Astrocyte of the cerebellum (primary cell): ENCODE results near the gene MST1.

Experiments
- DNase-seq: peaks from one replicate; pipeline ENCODE4 v3.0.0-alpha.2; 2011; ENCODE audit warnings: low read depth
- H3K4me3 ChIP-seq: 2 replicates; pipeline ENCODE4 v1.5.1; 2011; ENCODE audit warnings: mild to moderate bottlenecking, low read depth, low read length, moderate library complexity
- CTCF ChIP-seq: IDR thresholded peaks from 2 replicates; pipeline ENCODE4 v1.5.1; 2012; ENCODE audit warnings: low read length, low read depth, moderate library complexity, mild to moderate bottlenecking; ENCODE audit errors: missing control alignments
- in situ Hi-C: cut with HindIII; loops from 2 replicates; pipeline ENCODE4 v1.10.0; 2017; ENCODE audit warnings: low sequenced_read_pairs

The MST1 gene

GRCh38 chr3:49689046-49689907, at the start of gene MST1, which contains the start of gene RNF123:
TSS of gene MST1 (minus strand) at chr3:49689474. CDS start at chr3:49688691, 783 bp downstream.
TSS of gene RNF123 (plus strand) at chr3:49689557. CDS start at chr3:49691166, 1,609 bp downstream.
- in situ Hi-C loops: no loop called here
- DNase-seq: peak; percentile 70
- TF ChIP-seq CTCF: peak; percentile 46
- H3K4me3 ChIP-seq: peak within 1 kb of the TSS; percentile 95

- in situ Hi-C loops: loop anchor here (25.0 kb wide), 1 partner anchor 124 kb away; the partner anchor contains the start of genes CAMKV and TRAIP
- no peak for TF ChIP-seq CTCF
- no peak for DNase-seq
- no peak overlapping the region for H3K4me3 ChIP-seq
These were observed 48.9 kb upstream of the MST1 start for GRCh38 chr3:49738067-49738713.

GRCh38 chr3:49734752-49735151, 45.5 kb upstream of the MST1 start:
- DNase-seq: no peak
- in situ Hi-C loops: loop anchor here (25.0 kb wide), 1 partner anchor 128 kb away; the partner anchor contains the start of genes CAMKV and TRAIP
- TF ChIP-seq CTCF: no peak
- no peak overlapping the region for H3K4me3 ChIP-seq

- no peak for TF ChIP-seq CTCF
- DNase-seq: no peak
- in situ Hi-C loops: loop anchor here (25.0 kb wide), 1 partner anchor 129 kb away; the partner anchor contains the start of genes CAMKV and TRAIP
These were observed 44.3 kb upstream of the MST1 start for GRCh38 chr3:49733551-49733950.

GRCh38 chr3:49732597-49732996, 43.3 kb upstream of the MST1 start:
- H3K4me3 ChIP-seq: no peak overlapping the region
- TF ChIP-seq CTCF: no peak
- in situ Hi-C loops: loop anchor here (25.0 kb wide), 1 partner anchor 130 kb away; the partner anchor contains the start of genes CAMKV and TRAIP
- no peak for DNase-seq

More at GRCh38 chr3:49733551-49733950, 44.3 kb upstream of the MST1 start:
- no peak overlapping the region for H3K4me3 ChIP-seq

- H3K4me3 ChIP-seq: no peak overlapping the region
- in situ Hi-C loops: loop anchor here (25.0 kb wide), 1 partner anchor 132 kb away; the partner anchor contains the start of genes CAMKV and TRAIP
- no peak for DNase-seq
- no peak for TF ChIP-seq CTCF
These were observed 40.8 kb upstream of the MST1 start for GRCh38 chr3:49729966-49730609.
